ENCODE data around the gene KIRREL3. TPM values are rescaled to one million over a fixed set of nuclear protein-coding genes. Genes with fewer than 3 reads are reported as not detected.

Gene KIRREL3
- total and polyA plus RNA-seq, 2 donors (not counting 3 experiments of a cell fraction or from before 2014, with no cell fraction given) = not detected

DNA sequence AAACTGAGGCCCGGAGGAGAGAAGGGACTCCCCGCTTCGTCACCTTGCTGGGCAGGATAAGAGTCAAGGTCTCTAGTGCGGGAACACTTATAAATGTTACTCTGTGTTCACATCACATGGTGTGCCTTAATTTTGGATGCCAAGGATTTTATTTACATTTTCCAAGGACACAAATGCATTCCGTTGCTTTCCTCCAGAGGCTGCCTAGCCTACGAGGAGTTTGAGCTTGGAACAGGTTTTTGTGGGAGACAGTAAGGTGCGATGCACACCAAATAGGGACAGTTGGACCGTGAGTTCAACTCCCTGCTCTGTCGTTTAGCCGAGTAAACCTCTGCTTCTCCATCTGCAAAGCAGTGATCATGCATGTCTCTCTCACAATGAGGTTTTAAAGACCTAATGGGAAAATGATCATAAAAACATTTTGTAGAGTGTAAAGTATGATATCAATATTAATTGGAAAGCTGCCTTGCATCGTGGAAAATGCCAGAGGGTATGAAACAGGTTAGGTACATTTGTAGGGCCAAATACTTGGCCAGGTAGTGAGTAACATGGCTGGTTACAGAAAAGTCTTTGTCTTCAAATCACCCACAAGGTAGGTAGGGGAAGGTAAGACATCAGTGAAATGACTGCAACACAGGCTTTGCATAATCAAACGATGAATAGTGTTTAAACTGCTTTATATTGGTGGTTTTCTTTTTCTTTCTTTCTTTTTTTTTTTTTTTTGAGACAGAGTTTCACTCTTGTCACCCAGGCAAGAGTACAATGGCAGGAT, 583.3 kb downstream of the KIRREL3 start:
- peak; percentile 62 for FAIRE-seq
- H3K4me3 ChIP-seq (replicated peaks in 1 of 3; ENCODE audit: insufficient read depth in 1 of 3, low read depth in 1 of 3, low read length in 3 of 3) = peak overlapping the region; percentile 44 to 47 (median 44)

More for the DNA sequence above, 583.3 kb downstream of the KIRREL3 start:
- ChIA-PET POLR2A (no interaction called here), CTCF (interaction anchor here (0.8 to 4.7 kb wide), 10 partner anchors 9 to 107 kb away, joined by 3 to 21 read pairs (median 6); no protein-coding TSS in a partner anchor)
- Histone ChIP-seq H3K36me3 (ENCODE audit: control insufficient read depth in 2 of 2, extremely low read depth in 1 of 2, insufficient read depth in 2 of 2, low read length in 2 of 2) (peaks cover 0 to 1% of the 10 kb centered on the region in 2 experiments), H3K9ac (replicated peaks; ENCODE audit: extremely low read depth, insufficient read depth, low read length) (peak overlapping the region; percentile 73), H3K27ac (ENCODE audit: insufficient read depth, low read depth, low read length) (peak overlapping the region; percentile 57), H3K9me1 (replicated peaks; ENCODE audit: control insufficient read depth, extremely low read depth, insufficient read depth, low read length) (no peaks in the 10 kb centered on the region), H3K4me1 (ENCODE audit: control insufficient read depth, extremely low read depth, insufficient read depth, low read length) (peaks cover 11% of the 10 kb centered on the region), H3K9me3 (replicated peaks; ENCODE audit: control insufficient read depth, insufficient read depth, low read length) (no peaks in the 10 kb centered on the region), H4K20me1 (replicated peaks; ENCODE audit: control insufficient read depth, extremely low read depth, insufficient read depth, low read length) (no peaks in the 10 kb centered on the region), H2AFZ (ENCODE audit: low read depth, low read length) (peak overlapping the region; percentile 76), H3K4me2 (ENCODE audit: insufficient read depth, low read length) (peak overlapping the region; percentile 61), H3K27me3 (ENCODE audit: control insufficient read depth in 2 of 2, insufficient read depth in 2 of 2, low read length in 2 of 2) (no peaks in the 10 kb centered on the region), H3K79me2 (ENCODE audit: control insufficient read depth, insufficient read depth, low read length) (no peaks in the 10 kb centered on the region)
- dilution Hi-C loops (cut with MboI; ENCODE audit: extremely low pct_ligation_motif_present, low sequenced_read_pairs) (no loop called here), intact Hi-C loops (cut with micrococcal nuclease) (loop anchor here (5.0 kb wide), 2 partner anchors 70 to 105 kb away; no protein-coding TSS in a partner anchor)
- DNase-seq (ENCODE audit: low read depth, low spot score) = no peak
- TF ChIP-seq POLR2AphosphoS5 (IDR thresholded peaks at IDR 0.05; ENCODE audit: insufficient read depth, low read depth, low read length) (no peak), JUN (IDR thresholded peaks at IDR 0.05; ENCODE audit: borderline replicate concordance, insufficient read depth, insufficient read length, low read depth) (no peak), EZH2 (IDR thresholded peaks at IDR 0.05; ENCODE audit: borderline replicate concordance, low read depth, low read length, severe bottlenecking) (no peak), POLR2A (IDR thresholded peaks at IDR 0.05; ENCODE audit: low read depth, low read length) (no peak), MYC (IDR thresholded peaks at IDR 0.05; ENCODE audit: low read depth, low read length) (no peak), FOS (IDR thresholded peaks at IDR 0.05; ENCODE audit: borderline replicate concordance, insufficient read depth, low read length) (no peak), GATA2 (IDR thresholded peaks at IDR 0.05; ENCODE audit: insufficient read depth, insufficient read length, low read depth, low read length) (no peak)
- TF ChIP-seq, protein P1, sequence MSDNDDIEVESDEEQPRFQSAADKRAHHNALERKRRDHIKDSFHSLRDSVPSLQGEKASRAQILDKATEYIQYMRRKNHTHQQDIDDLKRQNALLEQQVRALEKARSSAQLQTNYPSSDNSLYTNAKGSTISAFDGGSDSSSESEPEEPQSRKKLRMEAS (IDR thresholded peaks at IDR 0.05; ENCODE audit: insufficient read depth, insufficient read length) = no peak
- TF ChIP-seq, protein P2, sequence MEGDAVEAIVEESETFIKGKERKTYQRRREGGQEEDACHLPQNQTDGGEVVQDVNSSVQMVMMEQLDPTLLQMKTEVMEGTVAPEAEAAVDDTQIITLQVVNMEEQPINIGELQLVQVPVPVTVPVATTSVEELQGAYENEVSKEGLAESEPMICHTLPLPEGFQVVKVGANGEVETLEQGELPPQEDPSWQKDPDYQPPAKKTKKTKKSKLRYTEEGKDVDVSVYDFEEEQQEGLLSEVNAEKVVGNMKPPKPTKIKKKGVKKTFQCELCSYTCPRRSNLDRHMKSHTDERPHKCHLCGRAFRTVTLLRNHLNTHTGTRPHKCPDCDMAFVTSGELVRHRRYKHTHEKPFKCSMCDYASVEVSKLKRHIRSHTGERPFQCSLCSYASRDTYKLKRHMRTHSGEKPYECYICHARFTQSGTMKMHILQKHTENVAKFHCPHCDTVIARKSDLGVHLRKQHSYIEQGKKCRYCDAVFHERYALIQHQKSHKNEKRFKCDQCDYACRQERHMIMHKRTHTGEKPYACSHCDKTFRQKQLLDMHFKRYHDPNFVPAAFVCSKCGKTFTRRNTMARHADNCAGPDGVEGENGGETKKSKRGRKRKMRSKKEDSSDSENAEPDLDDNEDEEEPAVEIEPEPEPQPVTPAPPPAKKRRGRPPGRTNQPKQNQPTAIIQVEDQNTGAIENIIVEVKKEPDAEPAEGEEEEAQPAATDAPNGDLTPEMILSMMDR (IDR thresholded peaks at IDR 0.05; ENCODE audit: extremely low read depth in 1 of 2, insufficient read depth in 1 of 2, low read depth in 1 of 2, low read length in 2 of 2) = no peak
- BruUV-seq (replicated peaks) = no TSS peak

All from endothelial cell of umbilical vein (primary cell).